ENCODE data around the gene TJP1.
"Not testable (repeated sequence)": the region's sequence is repeated elsewhere in the genome, so short reads cannot be mapped to it uniquely, and the experiment has no call there.

Gene TJP1

GRCh38 chr15:29795610-29796009 lies 26.7 kb downstream of the TJP1 start:
- DNase-seq, result no peak

- DNase-seq, result no peak
These were observed 29.7 kb downstream of the TJP1 start for GRCh38 chr15:29792426-29793159.

- DNase-seq, result no peak
These were observed 31.7 kb downstream of the TJP1 start for GRCh38 chr15:29790607-29791006.

- no peak for DNase-seq
These were observed 32.4 kb downstream of the TJP1 start for GRCh38 chr15:29789871-29790270.

- no peak for DNase-seq
These were observed 33.7 kb downstream of the TJP1 start for GRCh38 chr15:29788433-29789034.

- DNase-seq, result no peak
These were observed 34.5 kb downstream of the TJP1 start for GRCh38 chr15:29787767-29788166.

GRCh38 chr15:29785642-29786041 lies 36.6 kb downstream of the TJP1 start:
- DNase-seq, result no peak

GRCh38 chr15:29785136-29785535 lies 37.1 kb downstream of the TJP1 start:
- DNase-seq, result no peak

- DNase-seq, result no peak
These were observed 37.9 kb downstream of the TJP1 start for GRCh38 chr15:29784413-29784812.

- not testable (repeated sequence) for DNase-seq
These were observed 39.5 kb downstream of the TJP1 start for GRCh38 chr15:29782816-29783215.

- no peak for DNase-seq
These were observed 43.9 kb downstream of the TJP1 start for GRCh38 chr15:29778382-29778781.

GRCh38 chr15:29776859-29777258 lies 45.4 kb downstream of the TJP1 start:
- DNase-seq, result no peak

- DNase-seq, result no peak
These were observed 47.4 kb downstream of the TJP1 start for GRCh38 chr15:29774900-29775299.

GRCh38 chr15:29773816-29774215 lies 48.5 kb downstream of the TJP1 start:
- DNase-seq, result no peak

GRCh38 chr15:29773000-29773399 lies 49.3 kb downstream of the TJP1 start:
- no peak for DNase-seq

GRCh38 chr15:29770796-29771195 lies 51.5 kb downstream of the TJP1 start:
- no peak for DNase-seq

GRCh38 chr15:29765898-29766527 lies 56.3 kb downstream of the TJP1 start:
- DNase-seq, result no peak

- DNase-seq, result no peak
These were observed 56.9 kb downstream of the TJP1 start for GRCh38 chr15:29765234-29765841.

GRCh38 chr15:29759596-29759995 lies 62.7 kb downstream of the TJP1 start:
- no peak for DNase-seq

- no peak for DNase-seq
These were observed 65.7 kb downstream of the TJP1 start for GRCh38 chr15:29756358-29757267.

GRCh38 chr15:29754009-29754408 lies 68.3 kb downstream of the TJP1 start:
- not testable (repeated sequence) for DNase-seq

- no peak for DNase-seq
These were observed 68.8 kb downstream of the TJP1 start for GRCh38 chr15:29753506-29753905.

GRCh38 chr15:29750754-29751153 lies 71.5 kb downstream of the TJP1 start:
- no peak for DNase-seq

Measured in NCI-H1694 treated with DMSO at 0.1 percent for 48 hours (cell line).